ENCODE data around the gene SDK1. TPM values are rescaled to one million over a fixed set of nuclear protein-coding genes. Genes with fewer than 3 reads are reported as not detected.

The SDK1 gene
- total and polyA plus RNA-seq, 2 donors (not counting 3 experiments of a cell fraction or from before 2014, with no cell fraction given) = 1.6 to 3.9 TPM

DNA sequence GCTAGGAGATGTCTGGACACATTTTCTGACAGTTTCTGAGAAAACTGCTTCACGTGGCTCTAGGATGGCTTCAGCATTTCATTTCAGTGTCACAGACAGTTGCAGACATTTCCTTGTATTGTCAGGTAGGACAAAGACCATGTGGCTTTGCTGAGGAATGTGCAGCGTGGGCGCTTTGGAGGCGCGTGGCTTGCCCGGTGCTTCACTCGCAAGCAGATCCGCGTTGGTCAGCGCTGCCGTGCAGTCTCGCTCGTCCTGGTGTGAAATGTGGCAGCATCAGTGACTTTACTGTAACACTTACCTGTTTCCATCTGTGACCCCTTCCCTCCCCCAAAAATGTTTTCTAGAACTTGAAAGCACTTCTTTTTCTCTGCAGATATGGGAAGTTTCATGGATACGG is 340.5 kb downstream of the SDK1 start:
- H3K4me2 ChIP-seq (ENCODE audit: insufficient read depth, low read length) = no peak overlapping the region
- H4K20me1 ChIP-seq (replicated peaks; ENCODE audit: control insufficient read depth, extremely low read depth, insufficient read depth, low read length) = no peaks in the 10 kb centered on the region
- no peaks in the 10 kb centered on the region for H3K36me3 ChIP-seq (ENCODE audit: control insufficient read depth in 2 of 2, extremely low read depth in 1 of 2, insufficient read depth in 2 of 2, low read length in 2 of 2)
- no peak overlapping the region for H2AFZ ChIP-seq (ENCODE audit: low read depth, low read length)
- intact Hi-C loops (cut with micrococcal nuclease) = no loop called here
- FAIRE-seq = no peak
- no peak overlapping the region for H3K4me3 ChIP-seq (replicated peaks in 1 of 3; ENCODE audit: insufficient read depth in 1 of 3, low read depth in 1 of 3, low read length in 3 of 3)
- H3K27me3 ChIP-seq (ENCODE audit: control insufficient read depth in 2 of 2, insufficient read depth in 2 of 2, low read length in 2 of 2) = no peaks in the 10 kb centered on the region
- H3K9me1 ChIP-seq (replicated peaks; ENCODE audit: control insufficient read depth, extremely low read depth, insufficient read depth, low read length) = no peaks in the 10 kb centered on the region
- H3K79me2 ChIP-seq (ENCODE audit: control insufficient read depth, insufficient read depth, low read length) = no peaks in the 10 kb centered on the region
- DNase-seq (ENCODE audit: low read depth, low spot score) = no peak
- no peaks in the 10 kb centered on the region for H3K9me3 ChIP-seq (replicated peaks; ENCODE audit: control insufficient read depth, insufficient read depth, low read length)
- H3K9ac ChIP-seq (replicated peaks; ENCODE audit: extremely low read depth, insufficient read depth, low read length) = no peak overlapping the region
- BruUV-seq (replicated peaks) = no TSS peak
- ChIA-PET CTCF (interaction anchor here (1.5 kb wide), 1 partner anchor 10 kb away, joined by 6 read pairs; no protein-coding TSS in a partner anchor), POLR2A (no interaction called here)
- TF ChIP-seq POLR2A (IDR thresholded peaks at IDR 0.05; ENCODE audit: low read depth, low read length) (no peak), MYC (IDR thresholded peaks at IDR 0.05; ENCODE audit: low read depth, low read length) (no peak), GATA2 (IDR thresholded peaks at IDR 0.05; ENCODE audit: insufficient read depth, insufficient read length, low read depth, low read length) (no peak), EZH2 (IDR thresholded peaks at IDR 0.05; ENCODE audit: borderline replicate concordance, low read depth, low read length, severe bottlenecking) (no peak), POLR2AphosphoS5 (IDR thresholded peaks at IDR 0.05; ENCODE audit: insufficient read depth, low read depth, low read length) (no peak), FOS (IDR thresholded peaks at IDR 0.05; ENCODE audit: borderline replicate concordance, insufficient read depth, low read length) (no peak), JUN (IDR thresholded peaks at IDR 0.05; ENCODE audit: borderline replicate concordance, insufficient read depth, insufficient read length, low read depth) (no peak)
- TF ChIP-seq, protein P1, sequence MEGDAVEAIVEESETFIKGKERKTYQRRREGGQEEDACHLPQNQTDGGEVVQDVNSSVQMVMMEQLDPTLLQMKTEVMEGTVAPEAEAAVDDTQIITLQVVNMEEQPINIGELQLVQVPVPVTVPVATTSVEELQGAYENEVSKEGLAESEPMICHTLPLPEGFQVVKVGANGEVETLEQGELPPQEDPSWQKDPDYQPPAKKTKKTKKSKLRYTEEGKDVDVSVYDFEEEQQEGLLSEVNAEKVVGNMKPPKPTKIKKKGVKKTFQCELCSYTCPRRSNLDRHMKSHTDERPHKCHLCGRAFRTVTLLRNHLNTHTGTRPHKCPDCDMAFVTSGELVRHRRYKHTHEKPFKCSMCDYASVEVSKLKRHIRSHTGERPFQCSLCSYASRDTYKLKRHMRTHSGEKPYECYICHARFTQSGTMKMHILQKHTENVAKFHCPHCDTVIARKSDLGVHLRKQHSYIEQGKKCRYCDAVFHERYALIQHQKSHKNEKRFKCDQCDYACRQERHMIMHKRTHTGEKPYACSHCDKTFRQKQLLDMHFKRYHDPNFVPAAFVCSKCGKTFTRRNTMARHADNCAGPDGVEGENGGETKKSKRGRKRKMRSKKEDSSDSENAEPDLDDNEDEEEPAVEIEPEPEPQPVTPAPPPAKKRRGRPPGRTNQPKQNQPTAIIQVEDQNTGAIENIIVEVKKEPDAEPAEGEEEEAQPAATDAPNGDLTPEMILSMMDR (IDR thresholded peaks at IDR 0.05; ENCODE audit: extremely low read depth in 1 of 2, insufficient read depth in 1 of 2, low read depth in 1 of 2, low read length in 2 of 2) = no peak
- TF ChIP-seq, protein P2, sequence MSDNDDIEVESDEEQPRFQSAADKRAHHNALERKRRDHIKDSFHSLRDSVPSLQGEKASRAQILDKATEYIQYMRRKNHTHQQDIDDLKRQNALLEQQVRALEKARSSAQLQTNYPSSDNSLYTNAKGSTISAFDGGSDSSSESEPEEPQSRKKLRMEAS (IDR thresholded peaks at IDR 0.05; ENCODE audit: insufficient read depth, insufficient read length) = no peak
- dilution Hi-C loops (cut with MboI; ENCODE audit: extremely low pct_ligation_motif_present, low sequenced_read_pairs) = no loop called here
- no peaks in the 10 kb centered on the region for H3K4me1 ChIP-seq (ENCODE audit: control insufficient read depth, extremely low read depth, insufficient read depth, low read length)
- H3K27ac ChIP-seq (ENCODE audit: insufficient read depth, low read depth, low read length) = no peak overlapping the region

All from endothelial cell of umbilical vein (primary cell).